Amniotic epithelial cell (primary cell): ENCODE data around the gene RBM28.
"Not testable (repeated sequence)": the region's sequence is repeated elsewhere in the genome, so short reads cannot be mapped to it uniquely, and the experiment has no call there.

Source experiments
- DNase-seq: peaks from one replicate; pipeline ENCODE4 v3.0.0-alpha.2; 2010; ENCODE audit warnings: low read depth

The RBM28 gene

DNA sequence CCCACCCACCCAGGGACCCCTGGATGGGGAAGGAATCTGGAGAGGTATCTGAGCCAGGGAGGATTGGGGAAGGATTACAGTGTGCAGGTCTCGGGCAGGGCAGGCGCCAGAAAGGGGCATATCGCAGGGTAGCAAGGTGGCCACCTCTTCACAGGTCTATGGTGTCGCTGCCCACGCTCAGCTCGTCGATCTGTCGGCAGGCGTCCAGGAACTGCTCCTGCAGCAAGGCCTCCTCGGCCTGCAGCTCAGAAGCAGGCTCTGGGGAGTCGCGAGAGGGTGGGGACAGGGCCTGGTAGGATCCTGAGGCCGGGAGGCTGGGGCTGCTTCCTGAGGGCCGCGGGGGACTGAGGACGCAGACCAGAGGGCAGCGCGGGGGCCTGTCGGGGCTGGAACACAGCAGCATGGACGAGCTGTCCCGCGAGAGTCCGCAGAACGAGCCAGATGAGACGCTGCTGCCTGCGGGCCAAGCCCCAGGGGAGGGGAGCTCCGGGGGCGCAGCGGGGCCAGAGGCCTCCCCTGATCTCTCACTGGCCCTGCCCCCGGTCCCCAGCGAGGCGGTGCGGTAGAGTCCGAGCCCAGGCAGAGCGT is 7.1 kb upstream of the RBM28 start:
- no peak for DNase-seq

DNA sequence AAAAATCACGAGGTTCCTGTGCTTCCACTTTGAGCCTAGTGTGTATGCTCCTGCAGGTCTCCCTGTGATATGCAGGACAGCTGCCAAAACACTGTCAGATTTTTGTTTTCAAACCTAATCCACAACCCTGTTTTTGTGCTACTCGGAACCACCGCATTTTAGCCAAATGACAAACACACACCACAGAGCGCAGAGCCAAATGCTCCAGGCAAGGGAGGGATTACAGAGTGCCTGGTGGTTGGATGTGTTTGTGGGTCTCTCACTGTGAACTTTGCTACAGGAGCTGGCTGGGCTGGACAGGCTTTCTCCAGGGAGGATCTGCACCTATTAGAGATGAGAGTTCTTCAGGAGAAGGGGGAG is 5.7 kb upstream of the RBM28 start:
- no peak for DNase-seq

DNA sequence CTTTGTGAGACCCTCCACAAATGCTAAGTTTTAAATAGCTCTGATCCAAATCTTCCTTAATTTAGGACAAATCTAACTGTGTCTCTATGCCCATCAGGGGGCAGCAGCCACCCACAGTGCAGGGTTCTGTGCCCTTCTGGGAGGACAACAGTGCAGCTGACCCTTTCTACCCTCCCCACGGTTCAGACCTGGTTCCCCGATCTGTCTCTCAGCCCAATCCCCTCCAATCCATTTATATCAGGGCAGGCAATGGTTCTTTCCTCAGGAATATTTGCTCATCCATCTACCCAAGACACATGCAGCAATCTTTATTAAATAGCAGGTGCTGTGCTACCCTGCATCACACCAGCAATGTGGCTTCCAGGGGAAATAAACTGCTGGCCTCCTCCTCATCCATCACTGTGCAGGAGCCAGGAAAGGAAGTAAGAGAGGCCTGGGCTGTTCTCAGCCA is 4.0 kb upstream of the RBM28 start:
- peak; percentile 33 for DNase-seq

GRCh38 chr7:128344431-128344774 is 695 bp upstream of the RBM28 start:
- no peak for DNase-seq

GRCh38 chr7:128341733-128342132 is 2.0 kb downstream of the RBM28 start:
- no peak for DNase-seq

DNA sequence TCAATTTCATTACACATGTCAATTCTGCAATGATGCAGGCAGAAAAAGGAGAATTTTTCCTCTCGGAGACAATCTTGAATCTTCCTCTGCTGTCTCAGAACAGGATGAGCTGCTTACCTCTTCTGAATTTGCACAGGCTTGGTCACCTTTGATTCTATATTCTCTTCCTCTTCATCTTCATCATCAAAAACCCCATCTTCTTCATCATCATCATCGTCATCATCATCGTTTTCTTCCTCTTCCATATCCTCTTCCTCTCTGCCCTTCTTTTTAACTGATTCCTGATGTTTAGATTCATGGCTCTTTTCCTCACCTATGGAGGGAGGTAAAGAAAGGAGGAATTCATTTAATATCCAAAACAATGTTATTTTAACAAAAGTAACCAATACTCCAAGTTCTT is 8.0 kb downstream of the RBM28 start:
- DNase-seq = no peak

- DNase-seq = no peak
Measured at GRCh38 chr7:128324368-128324680, 19.4 kb downstream of the RBM28 start.

GRCh38 chr7:128323459-128324367 is 20.0 kb downstream of the RBM28 start:
- no peak for DNase-seq

DNA sequence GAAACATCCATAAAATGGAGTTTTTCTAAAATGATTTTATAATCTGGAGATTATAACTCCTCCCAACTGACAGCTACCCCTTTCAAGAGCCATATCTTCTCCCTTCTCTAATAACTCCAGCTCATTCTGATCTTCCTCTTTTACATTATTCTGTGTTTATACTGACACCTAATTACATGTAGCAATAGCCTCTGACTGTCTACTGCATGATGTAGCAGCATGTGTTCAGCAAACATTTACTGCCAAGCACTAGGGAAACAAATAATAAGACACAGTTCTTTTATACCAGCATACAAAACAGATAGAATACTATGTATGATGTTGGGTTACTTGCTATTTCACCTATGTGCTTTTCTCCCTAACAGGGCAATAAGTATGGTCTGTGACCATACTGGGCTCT is 20.7 kb downstream of the RBM28 start:
- no peak for DNase-seq

- DNase-seq = peak; percentile 56
Measured at GRCh38 chr7:128322040-128322643, 21.6 kb downstream of the RBM28 start.

DNA sequence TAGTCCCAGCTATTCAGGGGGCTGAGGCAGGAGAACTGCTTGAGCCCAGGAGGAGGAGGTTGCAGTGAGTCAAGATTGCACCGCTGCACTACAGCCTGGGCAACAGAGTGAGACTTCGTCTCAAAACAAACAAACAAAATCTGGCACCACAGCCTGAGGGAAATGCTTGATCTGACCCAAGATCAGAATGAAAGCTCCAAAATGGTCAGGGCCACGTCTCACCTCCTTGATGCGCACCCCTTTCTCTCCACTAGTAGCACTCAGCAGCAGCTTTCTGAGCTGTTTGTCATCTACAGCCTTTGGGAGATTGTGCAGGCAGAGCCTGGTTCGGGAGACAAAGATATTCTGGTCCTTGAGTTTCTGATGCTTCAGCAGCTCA is 22.7 kb downstream of the RBM28 start:
- DNase-seq = no peak

DNA sequence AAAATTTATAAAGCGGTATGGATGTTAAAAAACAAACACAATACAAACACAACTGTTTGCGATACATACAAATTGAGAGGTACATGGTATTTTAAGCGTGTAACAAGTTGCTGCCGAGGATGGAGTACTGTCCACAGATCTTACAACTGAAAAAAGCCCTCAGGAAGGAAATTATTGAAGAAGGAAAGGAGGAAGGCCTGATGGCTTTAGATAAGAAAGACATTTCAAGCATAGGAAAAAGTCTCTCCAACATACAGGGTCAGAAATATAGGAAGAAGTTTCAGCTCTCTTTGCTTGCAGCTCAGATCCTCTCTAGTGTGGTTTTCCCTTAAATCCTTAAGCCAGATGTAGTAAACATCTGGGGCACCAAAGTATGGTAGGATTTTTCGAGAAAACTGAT is 25.0 kb downstream of the RBM28 start:
- DNase-seq = no peak

- DNase-seq = peak; percentile 87
Measured at GRCh38 chr7:128311013-128311412, 32.7 kb downstream of the RBM28 start.

- DNase-seq = no peak
Measured at GRCh38 chr7:128310499-128310898, 33.2 kb downstream of the RBM28 start.

DNA sequence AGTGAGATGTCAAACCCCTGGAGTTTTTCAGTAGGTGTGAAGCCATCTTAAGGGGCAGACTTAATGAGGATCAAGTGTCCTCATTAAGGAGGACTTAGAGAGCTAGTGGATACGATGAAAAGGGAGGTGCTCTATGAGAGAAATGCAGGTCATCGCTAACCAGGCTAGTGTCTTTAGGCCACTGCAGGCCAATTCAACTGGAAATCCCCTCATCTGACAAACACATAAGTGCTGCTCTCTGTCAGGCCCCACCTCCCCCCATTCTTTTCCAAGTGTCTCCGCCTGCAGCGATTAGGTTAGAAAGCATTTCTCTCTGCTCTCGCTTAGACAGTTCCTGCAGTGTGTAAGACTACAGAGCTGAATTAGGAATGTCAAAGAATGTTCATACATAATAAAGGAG is 33.7 kb downstream of the RBM28 start:
- DNase-seq = peak; percentile 3

DNA sequence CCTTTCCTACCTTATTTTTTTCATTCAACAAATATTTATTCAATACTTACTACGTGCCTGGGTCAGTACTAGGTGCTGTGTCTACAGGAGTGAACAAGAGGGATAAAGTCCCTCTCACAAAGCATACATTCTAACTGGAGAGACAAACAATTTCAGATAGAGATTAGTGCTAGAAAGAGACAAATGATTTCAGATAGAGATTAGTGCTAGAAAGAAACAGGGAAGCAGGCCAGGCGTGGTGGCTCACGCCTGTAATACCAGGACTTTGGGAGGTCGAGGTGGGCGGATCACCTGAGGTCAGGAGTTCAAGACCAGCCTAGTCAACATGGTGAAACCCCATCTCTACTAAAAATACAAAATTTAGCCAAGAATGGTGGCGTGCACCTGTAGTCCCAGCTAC is 34.6 kb downstream of the RBM28 start:
- DNase-seq = no peak

DNA sequence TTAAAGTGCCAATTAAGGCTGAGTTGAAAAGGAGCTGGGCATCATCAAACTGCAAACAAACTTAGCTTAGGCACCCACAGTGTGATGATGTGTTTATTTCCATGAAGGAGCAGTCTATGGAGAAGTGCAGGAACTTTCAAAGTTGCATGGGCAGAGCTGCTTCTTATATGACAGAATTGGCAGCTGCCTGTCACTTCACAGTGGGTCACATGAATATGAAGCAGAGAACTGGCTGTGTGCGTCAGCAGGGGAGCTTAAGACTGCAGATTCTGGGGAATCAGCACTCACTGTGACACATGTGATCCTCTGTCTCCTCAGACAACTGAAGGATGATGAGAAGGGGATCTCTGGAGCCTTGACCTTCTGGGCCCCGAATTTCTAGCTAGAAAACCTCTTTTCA is 36.6 kb downstream of the RBM28 start:
- DNase-seq = no peak

- no peak for DNase-seq
Measured at GRCh38 chr7:128304212-128304611, 39.5 kb downstream of the RBM28 start.

DNA sequence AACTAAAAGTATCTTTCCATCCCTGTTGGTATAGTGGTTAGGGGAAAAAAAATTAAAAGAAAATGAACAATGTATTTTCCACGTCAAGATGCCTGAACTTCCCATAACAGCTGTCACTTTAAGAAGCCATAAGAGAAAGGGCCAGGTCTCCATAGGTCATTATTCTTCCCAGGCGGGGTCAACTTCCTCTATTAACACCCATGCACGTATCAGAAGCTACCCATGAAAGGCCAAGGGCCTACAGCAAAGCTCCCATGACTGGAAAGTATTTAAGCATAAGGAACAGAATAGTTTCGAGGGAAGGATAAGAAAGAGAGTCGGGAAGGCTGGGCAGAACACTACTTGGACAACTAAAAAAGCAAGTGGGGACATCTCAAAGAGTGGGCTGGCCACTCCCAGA is 40.1 kb downstream of the RBM28 start:
- no peak for DNase-seq

GRCh38 chr7:128303133-128303532 is 40.6 kb downstream of the RBM28 start:
- no peak for DNase-seq

- DNase-seq = no peak
Measured at GRCh38 chr7:128302139-128302538, 41.6 kb downstream of the RBM28 start.

GRCh38 chr7:128299109-128299607 is 44.5 kb downstream of the RBM28 start:
- DNase-seq = no peak

- DNase-seq = not testable (repeated sequence)
Measured at GRCh38 chr7:128298004-128298403, 45.7 kb downstream of the RBM28 start.
